SK-N-SH treated with all-trans-retinoic acid at 6 μM for 48 hours (cell line): ENCODE data around the gene ADORA1.

Experiments
- ATAC-seq: fragments of 200-7000 bp; cut with Tn5 transposase; 3 replicates; pipeline ENCODE4 v1.9.1; 2020; ENCODE audit warnings: mild to moderate bottlenecking, moderate library complexity
- ARNTL ChIP-seq: fragments of 450-650 bp; formaldehyde crosslinking; IDR thresholded peaks from 2 replicates; pipeline ENCODE4 v1.5.0; 2020; ENCODE audit warnings: low read depth, mild to moderate bottlenecking, moderate library complexity, borderline replicate concordance
- BACH2 ChIP-seq: fragments of 250-450 bp; sonication (Bioruptor Pico); IDR thresholded peaks from 2 replicates; pipeline ENCODE4 v1.9.0; 2021; ENCODE audit warnings: mild to moderate bottlenecking, borderline replicate concordance
- CSDC2 ChIP-seq: fragments of 250-450 bp; sonication (Bioruptor Pico); IDR thresholded peaks from 2 replicates; pipeline ENCODE4 v1.5.0; 2020; ENCODE audit warnings: mild to moderate bottlenecking, moderate library complexity
- ESRRG ChIP-seq: fragments of 250-450 bp; sonication (Bioruptor Pico); IDR thresholded peaks from 2 replicates; pipeline ENCODE4 v1.6.1; 2021; ENCODE audit warnings: mild to moderate bottlenecking
- GLIS3 ChIP-seq: fragments of 250-450 bp; sonication (Bioruptor Pico); IDR thresholded peaks from 2 replicates; pipeline ENCODE4 v1.5.0; 2020; ENCODE audit warnings: mild to moderate bottlenecking, moderate library complexity
- ISL1 ChIP-seq: fragments of 250-450 bp; sonication (Bioruptor Pico); IDR thresholded peaks from 2 replicates; pipeline ENCODE4 v2.1.2; 2022; ENCODE audit warnings: mild to moderate bottlenecking, moderate library complexity
- OSR1 ChIP-seq: fragments of 250-450 bp; sonication (Bioruptor Pico); IDR thresholded peaks from 2 replicates; pipeline ENCODE4 v1.8.0; 2022; ENCODE audit warnings: moderate library complexity, mild to moderate bottlenecking, inconsistent platforms
- PPARA ChIP-seq: fragments of 250-450 bp; sonication (Bioruptor Pico); IDR thresholded peaks from 2 replicates; pipeline ENCODE4 v1.5.0; 2020; ENCODE audit warnings: mild to moderate bottlenecking, borderline replicate concordance
- SNAI2 ChIP-seq: fragments of 250-450 bp; sonication (Bioruptor Pico); IDR thresholded peaks from 2 replicates; pipeline ENCODE4 v1.5.0; 2020; ENCODE audit warnings: mild to moderate bottlenecking, moderate library complexity
- TCF4 ChIP-seq: fragments of 250-450 bp; sonication (Bioruptor Pico); IDR thresholded peaks from 2 replicates; pipeline ENCODE4 v1.8.0; 2021; ENCODE audit warnings: mild to moderate bottlenecking, moderate library complexity, borderline replicate concordance
- TOX ChIP-seq: fragments of 250-450 bp; sonication (Bioruptor Pico); IDR thresholded peaks from 2 replicates; pipeline ENCODE4 v1.8.0; 2021; ENCODE audit warnings: mild to moderate bottlenecking, moderate library complexity, borderline replicate concordance
- ZFP30 ChIP-seq: fragments of 450-650 bp; formaldehyde crosslinking; IDR thresholded peaks from 2 replicates; pipeline ENCODE4 v1.5.0; 2022; ENCODE audit warnings: mild to moderate bottlenecking, moderate library complexity
- ZNF565 ChIP-seq: fragments of 450-650 bp; formaldehyde crosslinking; conservative IDR thresholded peaks from 2 replicates; pipeline ENCODE4 v1.5.0; 2020; ENCODE audit warnings: low read depth, mild to moderate bottlenecking, moderate library complexity
- ZNF70 ChIP-seq: fragments of 450-650 bp; formaldehyde crosslinking; IDR thresholded peaks from 2 replicates; pipeline ENCODE4 v1.5.0; 2020; ENCODE audit warnings: mild to moderate bottlenecking, moderate library complexity
- TF ChIP-seq, protein P1 (sequence below): fragments of 250-450 bp; sonication (Bioruptor Pico); IDR thresholded peaks from 2 replicates; pipeline ENCODE4 v1.5.0; 2020; ENCODE audit warnings: mild to moderate bottlenecking, moderate library complexity
- TF ChIP-seq, protein P2 (sequence below): fragments of 250-450 bp; sonication (Bioruptor Pico); IDR thresholded peaks from 2 replicates; pipeline ENCODE4 v1.8.0; 2020; ENCODE audit warnings: mild to moderate bottlenecking, moderate library complexity, borderline replicate concordance
- TF ChIP-seq, protein P3 (sequence below): fragments of 250-450 bp; sonication (Bioruptor Pico); IDR thresholded peaks from 2 replicates; pipeline ENCODE4 v1.5.1; 2021; ENCODE audit warnings: mild to moderate bottlenecking, moderate library complexity
- TF ChIP-seq, protein P4 (sequence below): fragments of 250-450 bp; sonication (Bioruptor Pico); IDR thresholded peaks from 2 replicates; pipeline ENCODE4 v1.8.0; 2021; ENCODE audit warnings: low read depth, mild to moderate bottlenecking, moderate library complexity, borderline replicate concordance
- TF ChIP-seq, protein P5 (sequence below): fragments of 250-450 bp; sonication (Bioruptor Pico); IDR thresholded peaks from 2 replicates; pipeline ENCODE4 v1.5.1; 2020; ENCODE audit warnings: low read depth, mild to moderate bottlenecking, moderate library complexity

ADORA1 gene

DNA sequence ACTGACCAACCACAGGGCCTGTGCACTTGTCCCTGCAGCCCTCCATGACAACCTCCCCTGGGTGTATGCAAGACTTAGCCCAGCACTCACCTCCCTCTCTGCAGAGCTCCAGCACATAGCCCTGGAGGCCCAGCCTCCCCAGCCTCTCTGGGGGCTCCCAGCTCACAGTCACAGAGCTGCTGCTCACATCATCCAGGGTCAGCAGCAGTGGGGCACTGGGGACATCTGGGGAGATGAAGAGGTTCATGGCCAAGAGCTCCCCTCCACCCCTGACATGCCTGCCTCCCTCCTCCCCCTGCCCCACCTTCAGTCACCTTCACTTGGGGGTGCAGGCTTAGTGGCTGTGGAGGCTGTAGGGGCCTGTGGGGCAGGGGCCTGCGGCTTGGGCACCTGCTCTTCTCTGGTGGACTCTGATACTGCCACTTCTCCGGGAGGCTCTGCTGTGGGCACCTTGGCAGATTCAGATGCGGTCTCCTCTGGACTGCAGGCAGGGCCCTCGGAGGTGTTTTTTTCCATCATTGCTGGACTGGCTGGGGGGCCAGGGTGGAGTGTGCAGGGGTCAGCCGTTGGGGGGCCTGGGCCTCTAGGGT is 47.8 kb downstream of the ADORA1 start, which contains the start of gene MYBPH:
TSS of gene MYBPH (minus strand) at position 590 of the 590 bp plus-strand sequence. CDS start at position 519, 71 bp downstream.
- ATAC-seq = no peak
- TF ChIP-seq ZNF565 (CRISPR knock-in tag) (no peak), ESRRG (CRISPR knock-in tag) (no peak), TOX (CRISPR knock-in tag) (no peak), OSR1 (CRISPR knock-in tag) (no peak), CSDC2 (no peak), PPARA (CRISPR knock-in tag) (no peak), ISL1 (CRISPR knock-in tag) (no peak), ARNTL (CRISPR knock-in tag) (no peak), BACH2 (CRISPR knock-in tag) (no peak), ZNF70 (CRISPR knock-in tag) (no peak), GLIS3 (CRISPR knock-in tag) (no peak), ZFP30 (no peak)
- TF ChIP-seq, protein P1, sequence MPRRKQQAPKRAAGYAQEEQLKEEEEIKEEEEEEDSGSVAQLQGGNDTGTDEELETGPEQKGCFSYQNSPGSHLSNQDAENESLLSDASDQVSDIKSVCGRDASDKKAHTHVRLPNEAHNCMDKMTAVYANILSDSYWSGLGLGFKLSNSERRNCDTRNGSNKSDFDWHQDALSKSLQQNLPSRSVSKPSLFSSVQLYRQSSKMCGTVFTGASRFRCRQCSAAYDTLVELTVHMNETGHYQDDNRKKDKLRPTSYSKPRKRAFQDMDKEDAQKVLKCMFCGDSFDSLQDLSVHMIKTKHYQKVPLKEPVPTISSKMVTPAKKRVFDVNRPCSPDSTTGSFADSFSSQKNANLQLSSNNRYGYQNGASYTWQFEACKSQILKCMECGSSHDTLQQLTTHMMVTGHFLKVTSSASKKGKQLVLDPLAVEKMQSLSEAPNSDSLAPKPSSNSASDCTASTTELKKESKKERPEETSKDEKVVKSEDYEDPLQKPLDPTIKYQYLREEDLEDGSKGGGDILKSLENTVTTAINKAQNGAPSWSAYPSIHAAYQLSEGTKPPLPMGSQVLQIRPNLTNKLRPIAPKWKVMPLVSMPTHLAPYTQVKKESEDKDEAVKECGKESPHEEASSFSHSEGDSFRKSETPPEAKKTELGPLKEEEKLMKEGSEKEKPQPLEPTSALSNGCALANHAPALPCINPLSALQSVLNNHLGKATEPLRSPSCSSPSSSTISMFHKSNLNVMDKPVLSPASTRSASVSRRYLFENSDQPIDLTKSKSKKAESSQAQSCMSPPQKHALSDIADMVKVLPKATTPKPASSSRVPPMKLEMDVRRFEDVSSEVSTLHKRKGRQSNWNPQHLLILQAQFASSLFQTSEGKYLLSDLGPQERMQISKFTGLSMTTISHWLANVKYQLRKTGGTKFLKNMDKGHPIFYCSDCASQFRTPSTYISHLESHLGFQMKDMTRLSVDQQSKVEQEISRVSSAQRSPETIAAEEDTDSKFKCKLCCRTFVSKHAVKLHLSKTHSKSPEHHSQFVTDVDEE (CRISPR knock-in tag) = no peak
- TF ChIP-seq, protein P2, sequence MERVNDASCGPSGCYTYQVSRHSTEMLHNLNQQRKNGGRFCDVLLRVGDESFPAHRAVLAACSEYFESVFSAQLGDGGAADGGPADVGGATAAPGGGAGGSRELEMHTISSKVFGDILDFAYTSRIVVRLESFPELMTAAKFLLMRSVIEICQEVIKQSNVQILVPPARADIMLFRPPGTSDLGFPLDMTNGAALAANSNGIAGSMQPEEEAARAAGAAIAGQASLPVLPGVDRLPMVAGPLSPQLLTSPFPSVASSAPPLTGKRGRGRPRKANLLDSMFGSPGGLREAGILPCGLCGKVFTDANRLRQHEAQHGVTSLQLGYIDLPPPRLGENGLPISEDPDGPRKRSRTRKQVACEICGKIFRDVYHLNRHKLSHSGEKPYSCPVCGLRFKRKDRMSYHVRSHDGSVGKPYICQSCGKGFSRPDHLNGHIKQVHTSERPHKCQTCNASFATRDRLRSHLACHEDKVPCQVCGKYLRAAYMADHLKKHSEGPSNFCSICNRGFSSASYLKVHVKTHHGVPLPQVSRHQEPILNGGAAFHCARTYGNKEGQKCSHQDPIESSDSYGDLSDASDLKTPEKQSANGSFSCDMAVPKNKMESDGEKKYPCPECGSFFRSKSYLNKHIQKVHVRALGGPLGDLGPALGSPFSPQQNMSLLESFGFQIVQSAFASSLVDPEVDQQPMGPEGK (CRISPR knock-in tag) = no peak

DNA sequence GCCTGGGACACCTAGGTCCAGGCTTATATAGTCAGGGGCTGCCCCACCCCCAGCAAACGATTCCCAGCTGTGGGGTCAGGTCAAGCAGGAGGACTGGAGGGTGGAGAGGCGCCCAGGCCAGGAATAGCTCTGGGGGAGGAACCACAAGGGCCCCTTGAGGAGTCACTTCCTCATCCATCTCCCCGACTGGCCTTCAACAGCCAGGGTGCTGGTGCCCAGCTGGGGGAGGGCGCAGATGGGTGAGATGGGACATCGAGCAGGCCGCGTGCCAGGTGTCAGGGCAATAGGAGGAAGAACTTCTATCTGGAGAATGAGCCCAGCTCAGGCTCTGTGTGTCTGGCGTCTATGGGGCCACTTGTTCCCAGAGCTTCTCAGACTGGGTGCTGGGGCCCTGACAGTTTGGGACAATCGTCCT is 48.3 kb downstream of the ADORA1 start:
- ATAC-seq = no peak
- TF ChIP-seq GLIS3 (CRISPR knock-in tag) (no peak), TOX (CRISPR knock-in tag) (no peak), SNAI2 (CRISPR knock-in tag) (no peak), ISL1 (CRISPR knock-in tag) (no peak), ZFP30 (no peak), CSDC2 (no peak)
- TF ChIP-seq, protein P3, sequence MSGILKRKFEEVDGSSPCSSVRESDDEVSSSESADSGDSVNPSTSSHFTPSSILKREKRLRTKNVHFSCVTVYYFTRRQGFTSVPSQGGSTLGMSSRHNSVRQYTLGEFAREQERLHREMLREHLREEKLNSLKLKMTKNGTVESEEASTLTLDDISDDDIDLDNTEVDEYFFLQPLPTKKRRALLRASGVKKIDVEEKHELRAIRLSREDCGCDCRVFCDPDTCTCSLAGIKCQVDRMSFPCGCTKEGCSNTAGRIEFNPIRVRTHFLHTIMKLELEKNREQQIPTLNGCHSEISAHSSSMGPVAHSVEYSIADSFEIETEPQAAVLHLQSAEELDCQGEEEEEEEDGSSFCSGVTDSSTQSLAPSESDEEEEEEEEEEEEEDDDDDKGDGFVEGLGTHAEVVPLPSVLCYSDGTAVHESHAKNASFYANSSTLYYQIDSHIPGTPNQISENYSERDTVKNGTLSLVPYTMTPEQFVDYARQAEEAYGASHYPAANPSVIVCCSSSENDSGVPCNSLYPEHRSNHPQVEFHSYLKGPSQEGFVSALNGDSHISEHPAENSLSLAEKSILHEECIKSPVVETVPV (CRISPR knock-in tag) = no peak
- TF ChIP-seq, protein P4, sequence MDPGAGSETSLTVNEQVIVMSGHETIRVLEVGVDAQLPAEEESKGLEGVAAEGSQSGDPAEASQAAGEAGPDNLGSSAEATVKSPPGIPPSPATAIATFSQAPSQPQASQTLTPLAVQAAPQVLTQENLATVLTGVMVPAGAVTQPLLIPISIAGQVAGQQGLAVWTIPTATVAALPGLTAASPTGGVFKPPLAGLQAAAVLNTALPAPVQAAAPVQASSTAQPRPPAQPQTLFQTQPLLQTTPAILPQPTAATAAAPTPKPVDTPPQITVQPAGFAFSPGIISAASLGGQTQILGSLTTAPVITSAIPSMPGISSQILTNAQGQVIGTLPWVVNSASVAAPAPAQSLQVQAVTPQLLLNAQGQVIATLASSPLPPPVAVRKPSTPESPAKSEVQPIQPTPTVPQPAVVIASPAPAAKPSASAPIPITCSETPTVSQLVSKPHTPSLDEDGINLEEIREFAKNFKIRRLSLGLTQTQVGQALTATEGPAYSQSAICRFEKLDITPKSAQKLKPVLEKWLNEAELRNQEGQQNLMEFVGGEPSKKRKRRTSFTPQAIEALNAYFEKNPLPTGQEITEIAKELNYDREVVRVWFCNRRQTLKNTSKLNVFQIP (CRISPR knock-in tag) = no peak

DNA sequence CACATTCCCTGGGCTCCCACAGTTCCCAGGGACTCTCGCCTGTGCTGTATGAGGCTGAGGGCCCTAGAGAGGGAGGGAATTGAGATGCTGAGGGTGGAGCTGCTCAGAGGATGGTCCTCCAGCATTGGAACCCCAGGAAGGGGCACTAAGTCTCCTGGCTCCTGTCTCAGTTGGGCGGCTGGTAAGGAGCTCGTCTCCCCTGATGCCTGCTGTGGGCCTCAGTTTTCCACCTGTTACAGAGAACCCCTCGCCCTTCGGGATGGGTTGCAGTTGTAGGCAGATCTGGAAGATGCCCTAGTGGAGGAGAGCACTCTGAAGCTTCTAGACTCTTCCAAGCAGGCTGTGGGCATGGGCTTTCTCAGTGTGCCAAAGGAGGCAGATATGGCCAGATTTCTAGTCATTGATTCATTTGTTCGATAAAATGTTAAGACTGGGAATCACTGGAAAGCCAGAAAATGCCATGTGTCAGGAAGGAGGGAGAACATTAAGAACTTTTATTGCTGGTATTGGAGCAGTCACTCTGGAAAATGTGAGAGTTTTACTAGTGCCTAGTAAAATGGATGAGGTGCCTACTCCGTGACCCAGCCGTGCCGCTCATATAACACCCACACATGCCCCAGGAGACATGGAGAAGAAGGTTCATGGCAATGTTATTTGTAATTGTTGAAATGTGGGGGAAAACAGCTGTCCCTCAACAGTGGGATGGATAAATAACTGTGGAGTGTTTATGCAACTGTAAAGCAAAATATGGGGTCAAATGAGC is 48.9 kb downstream of the ADORA1 start:
- ATAC-seq = no peak
- TF ChIP-seq ISL1 (CRISPR knock-in tag) (no peak), TCF4 (no peak), BACH2 (CRISPR knock-in tag) (no peak)
- TF ChIP-seq, protein P5, sequence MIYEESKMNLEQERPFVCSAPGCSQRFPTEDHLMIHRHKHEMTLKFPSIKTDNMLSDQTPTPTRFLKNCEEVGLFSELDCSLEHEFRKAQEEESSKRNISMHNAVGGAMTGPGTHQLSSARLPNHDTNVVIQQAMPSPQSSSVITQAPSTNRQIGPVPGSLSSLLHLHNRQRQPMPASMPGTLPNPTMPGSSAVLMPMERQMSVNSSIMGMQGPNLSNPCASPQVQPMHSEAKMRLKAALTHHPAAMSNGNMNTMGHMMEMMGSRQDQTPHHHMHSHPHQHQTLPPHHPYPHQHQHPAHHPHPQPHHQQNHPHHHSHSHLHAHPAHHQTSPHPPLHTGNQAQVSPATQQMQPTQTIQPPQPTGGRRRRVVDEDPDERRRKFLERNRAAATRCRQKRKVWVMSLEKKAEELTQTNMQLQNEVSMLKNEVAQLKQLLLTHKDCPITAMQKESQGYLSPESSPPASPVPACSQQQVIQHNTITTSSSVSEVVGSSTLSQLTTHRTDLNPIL (CRISPR knock-in tag) = no peak
- TF ChIP-seq, protein P2 (CRISPR knock-in tag) = no peak
